GM12874 (cell line): ENCODE results near the gene HLX.

Experiments
- CTCF ChIP-seq: IDR thresholded peaks from 2 replicates; pipeline ENCODE4 v1.5.1; 2011; ENCODE audit warnings: low read depth, mild to moderate bottlenecking, control low read depth, low read length, moderate library complexity; ENCODE audit not compliant: insufficient read depth

HLX gene

DNA sequence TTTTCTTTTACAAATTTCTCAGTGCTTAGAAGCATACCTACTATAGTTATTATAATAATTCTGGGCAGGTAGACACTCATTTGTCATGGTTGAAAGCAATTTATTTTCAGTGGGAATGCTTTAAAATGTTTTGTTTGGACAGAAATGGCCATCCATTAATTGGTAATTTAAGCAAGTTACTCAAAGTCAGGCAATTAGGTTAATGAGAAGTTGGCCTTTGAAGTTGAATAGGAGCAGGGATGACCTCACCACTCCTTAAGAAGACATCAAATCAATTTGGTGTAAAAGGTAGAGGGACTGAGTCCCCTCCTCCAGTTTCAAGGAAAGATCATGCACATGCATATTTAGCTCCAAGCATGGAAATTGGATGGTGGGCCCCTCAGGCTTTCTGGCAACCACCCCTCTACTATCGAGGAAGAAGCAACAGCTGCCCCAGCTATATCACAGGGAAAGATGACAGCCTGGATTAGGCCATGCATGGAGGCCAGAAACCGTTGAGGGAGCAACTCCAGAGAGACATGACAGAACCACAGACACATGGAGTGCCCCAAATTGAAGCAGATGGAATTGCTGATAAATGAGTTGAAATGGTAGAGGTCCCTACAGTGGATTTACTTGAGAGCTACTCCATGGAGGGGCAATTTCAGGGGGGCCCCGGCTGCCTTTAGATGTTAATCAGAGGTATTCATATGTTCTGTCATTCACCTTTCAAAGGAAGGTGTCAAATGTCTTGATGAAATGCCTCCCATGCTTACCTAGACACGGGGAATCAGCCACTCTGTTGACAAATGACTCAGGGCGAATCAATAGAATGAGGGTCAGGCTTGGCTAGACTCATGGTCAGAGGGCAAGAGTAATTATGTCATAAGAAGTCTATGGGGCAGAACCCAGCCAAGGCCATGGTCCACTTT is 26.7 kb downstream of the HLX start:
- TF ChIP-seq CTCF: no peak

DNA sequence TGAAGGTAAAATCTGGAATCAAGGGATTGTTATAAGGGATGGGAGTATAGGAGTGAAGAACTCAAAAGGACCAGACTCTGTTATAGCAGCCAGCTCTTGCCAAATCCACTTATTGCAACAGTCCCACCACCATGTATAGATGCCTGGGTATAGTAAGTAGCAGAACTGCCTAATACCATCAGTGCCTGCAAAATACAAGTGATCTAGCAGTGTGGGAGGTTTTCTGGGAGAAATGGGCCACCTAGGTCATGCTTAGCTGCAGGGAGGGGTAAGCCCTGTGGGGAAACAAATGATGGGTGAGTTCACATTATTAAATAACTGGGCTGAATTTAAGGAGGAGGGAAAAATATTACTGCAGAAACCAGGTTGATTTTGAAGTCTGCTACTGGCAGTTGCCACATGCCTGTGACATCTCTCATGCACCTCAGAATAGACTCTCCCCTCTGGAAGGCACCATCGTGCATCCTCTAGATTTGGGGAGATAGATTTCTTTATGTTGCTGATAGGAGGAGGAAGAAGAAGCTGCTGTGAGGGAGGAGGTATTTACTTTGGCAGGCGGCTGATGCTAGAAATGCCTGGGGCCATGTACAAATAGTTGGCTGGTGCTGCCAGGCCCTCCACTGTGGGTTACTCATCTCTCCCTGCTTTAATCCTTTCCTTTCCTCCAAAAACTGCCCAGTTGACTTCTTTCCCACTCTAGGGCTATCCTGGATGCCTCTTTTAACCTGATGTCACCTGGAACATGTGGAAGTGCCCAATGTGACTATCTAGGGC is 27.5 kb downstream of the HLX start:
- TF ChIP-seq CTCF: no peak

DNA sequence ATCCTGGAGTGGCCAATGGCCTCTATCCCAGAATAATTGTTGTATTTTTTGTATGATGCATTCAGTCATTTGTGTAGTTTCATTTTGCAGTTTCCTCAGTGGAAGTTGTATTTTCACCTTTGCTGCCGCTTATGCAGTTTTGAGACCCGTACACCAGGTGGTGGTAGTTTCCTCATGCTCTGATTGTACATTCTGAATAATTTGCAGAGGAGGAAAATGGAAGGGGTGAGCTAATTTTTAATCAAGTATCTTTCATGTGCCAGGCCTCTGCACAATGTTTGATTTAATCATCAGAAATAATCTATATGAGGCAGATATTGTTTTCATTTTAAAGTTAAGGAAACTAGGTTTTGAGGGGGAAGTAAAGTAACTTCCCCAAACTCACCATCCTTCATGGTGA is 29.5 kb downstream of the HLX start:
- peak; percentile 50 for TF ChIP-seq CTCF

DNA sequence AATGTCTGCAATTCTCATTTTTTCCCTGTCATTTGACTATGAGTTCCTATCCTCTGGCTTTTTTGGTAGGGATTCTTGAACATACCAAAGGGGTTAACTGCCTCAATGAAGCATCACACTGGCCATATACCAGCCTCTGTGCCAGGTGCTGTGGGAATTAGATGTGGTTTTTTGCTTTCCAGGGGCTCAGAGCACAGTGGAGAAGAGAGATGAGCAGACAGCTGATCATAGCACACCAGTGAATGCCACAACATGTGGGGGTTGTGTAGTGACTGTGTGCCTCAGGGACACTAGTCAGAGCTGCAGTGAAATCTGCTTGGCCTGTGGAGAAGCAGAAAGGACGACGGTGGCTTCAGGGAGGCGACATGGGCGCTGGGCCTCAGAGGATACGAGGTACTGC is 30.8 kb downstream of the HLX start:
- TF ChIP-seq CTCF: no peak

DNA sequence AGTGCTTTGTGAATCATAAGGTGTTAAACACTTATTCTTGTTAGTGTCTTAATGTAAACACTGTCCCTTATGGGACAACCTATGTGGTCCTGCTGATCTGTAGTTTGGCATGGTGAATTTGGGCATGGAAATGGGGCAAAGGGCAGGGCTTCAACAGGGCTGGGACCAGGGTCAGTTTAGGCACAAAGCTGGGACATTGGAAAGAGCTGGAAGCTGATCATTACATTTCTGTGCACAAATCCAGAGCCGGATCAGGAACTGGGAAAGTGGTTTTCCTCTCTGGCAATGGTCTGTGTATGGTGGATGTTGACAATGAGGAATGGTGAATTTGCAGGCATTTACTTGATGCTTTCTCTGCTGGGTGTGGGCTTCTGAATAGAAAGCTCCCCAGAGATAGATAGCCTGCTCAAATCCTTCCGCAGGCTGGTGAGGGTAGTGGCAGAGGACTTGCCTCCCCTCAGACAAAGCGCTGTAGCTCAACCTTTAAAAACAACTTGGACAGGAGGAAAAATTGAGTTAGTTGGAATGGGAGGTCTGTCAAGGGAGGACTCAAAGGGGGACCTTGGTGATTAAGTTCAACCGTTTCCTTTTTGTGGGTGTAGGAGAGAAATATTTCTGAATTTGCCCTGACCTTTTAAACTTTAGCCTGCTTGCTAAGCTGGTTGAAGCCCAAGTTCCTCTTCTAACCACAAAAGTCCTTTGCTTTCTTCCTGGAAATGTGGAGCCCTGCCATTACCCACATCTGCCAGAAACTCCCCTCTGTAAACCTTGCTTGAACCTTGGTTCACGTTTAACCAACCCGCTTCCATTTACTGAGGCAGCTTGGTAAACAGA is 35.3 kb downstream of the HLX start:
- no peak for TF ChIP-seq CTCF

DNA sequence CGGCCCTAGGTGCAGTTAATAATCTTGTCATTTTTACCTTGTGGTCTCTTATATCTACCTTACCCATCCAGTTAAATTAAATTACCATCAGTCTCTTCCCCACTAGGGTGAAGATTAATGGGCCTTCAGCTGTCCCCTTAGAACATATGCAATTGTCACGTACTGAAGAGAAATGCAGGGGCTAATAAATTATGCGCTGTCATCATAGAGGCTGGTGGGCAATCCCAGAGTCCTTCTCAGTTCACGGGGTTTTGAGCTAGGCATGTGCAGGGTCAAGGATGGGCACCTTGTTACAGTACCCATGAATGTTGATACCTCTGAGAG is 35.8 kb downstream of the HLX start:
- TF ChIP-seq CTCF: no peak

GRCh38 chr1:220915954-220916353 is 36.7 kb downstream of the HLX start:
- no peak for TF ChIP-seq CTCF
